Endothelial cell (in vitro differentiated cells): ENCODE measurements around the gene CATSPER4. TPM values are rescaled to one million over a fixed set of nuclear protein-coding genes. Genes with fewer than 3 reads are reported as not detected.

Experiments
- DNase-seq: peaks from one replicate; pipeline ENCODE4 v3.0.0; 2021; ENCODE audit warnings: low spot score
- H3K27ac Mint-ChIP-seq: one replicate; pipeline ENCODE4 v1.8.0; 2021; ENCODE audit warnings: mixed read lengths, inconsistent platforms; ENCODE audit not compliant: unreplicated experiment
- H3K27me3 Mint-ChIP-seq: one replicate; pipeline ENCODE4 v1.8.0; 2021; ENCODE audit warnings: mild to moderate bottlenecking, moderate library complexity, mixed read lengths, inconsistent platforms; ENCODE audit not compliant: unreplicated experiment
- H3K36me3 Mint-ChIP-seq: one replicate; pipeline ENCODE4 v1.8.0; 2021; ENCODE audit warnings: mild to moderate bottlenecking, low read depth, mixed read lengths, inconsistent platforms; ENCODE audit not compliant: unreplicated experiment
- H3K4me1 Mint-ChIP-seq: one replicate; pipeline ENCODE4 v1.8.0; 2021; ENCODE audit warnings: mild to moderate bottlenecking, mixed read lengths, inconsistent platforms; ENCODE audit not compliant: unreplicated experiment
- H3K4me3 Mint-ChIP-seq: one replicate; pipeline ENCODE4 v1.8.0; 2021; ENCODE audit warnings: mild to moderate bottlenecking, mixed read lengths, inconsistent platforms; ENCODE audit not compliant: unreplicated experiment
- H3K9me3 Mint-ChIP-seq: one replicate; pipeline ENCODE4 v1.8.0; 2021; ENCODE audit warnings: mixed read lengths, inconsistent platforms; ENCODE audit not compliant: unreplicated experiment
- total RNA-seq: library from RNA; stranded (reverse); fragmentation: NEBNext Ultra II Directional; extraction: Animal tissue kit (Norgen Biotek cat#: 25700); gene quantifications from one replicate; pipeline ENCODE4 v1.2.1, GENCODE V29; 2021; ENCODE audit not compliant: unreplicated experiment
- TF ChIP-seq, protein P1 (sequence below): fragments of 200-600 bp; sonication (generic); IDR thresholded peaks from one replicate; pipeline ENCODE4 v1.5.0; 2021; ENCODE audit warnings: antibody characterized with exemption; ENCODE audit not compliant: unreplicated experiment

The CATSPER4 gene
- total RNA-seq, 1 donor from 2014 or later: not detected

- H3K4me1 Mint-ChIP-seq: peaks cover 36% of the 10 kb centered on the region
- no peak overlapping the region for H3K27ac Mint-ChIP-seq
- TF ChIP-seq, protein P1, sequence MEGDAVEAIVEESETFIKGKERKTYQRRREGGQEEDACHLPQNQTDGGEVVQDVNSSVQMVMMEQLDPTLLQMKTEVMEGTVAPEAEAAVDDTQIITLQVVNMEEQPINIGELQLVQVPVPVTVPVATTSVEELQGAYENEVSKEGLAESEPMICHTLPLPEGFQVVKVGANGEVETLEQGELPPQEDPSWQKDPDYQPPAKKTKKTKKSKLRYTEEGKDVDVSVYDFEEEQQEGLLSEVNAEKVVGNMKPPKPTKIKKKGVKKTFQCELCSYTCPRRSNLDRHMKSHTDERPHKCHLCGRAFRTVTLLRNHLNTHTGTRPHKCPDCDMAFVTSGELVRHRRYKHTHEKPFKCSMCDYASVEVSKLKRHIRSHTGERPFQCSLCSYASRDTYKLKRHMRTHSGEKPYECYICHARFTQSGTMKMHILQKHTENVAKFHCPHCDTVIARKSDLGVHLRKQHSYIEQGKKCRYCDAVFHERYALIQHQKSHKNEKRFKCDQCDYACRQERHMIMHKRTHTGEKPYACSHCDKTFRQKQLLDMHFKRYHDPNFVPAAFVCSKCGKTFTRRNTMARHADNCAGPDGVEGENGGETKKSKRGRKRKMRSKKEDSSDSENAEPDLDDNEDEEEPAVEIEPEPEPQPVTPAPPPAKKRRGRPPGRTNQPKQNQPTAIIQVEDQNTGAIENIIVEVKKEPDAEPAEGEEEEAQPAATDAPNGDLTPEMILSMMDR: no peak
- DNase-seq: no peak
- no peaks in the 10 kb centered on the region for H3K36me3 Mint-ChIP-seq
- no peaks in the 10 kb centered on the region for H3K9me3 Mint-ChIP-seq
- no peak overlapping the region for H3K4me3 Mint-ChIP-seq
- H3K27me3 Mint-ChIP-seq: peaks cover 18% of the 10 kb centered on the region
Measured at GRCh38 chr1:26153966-26154532, 36.4 kb upstream of the CATSPER4 start.

- TF ChIP-seq, protein P1: no peak
- DNase-seq: no peak
- H3K36me3 Mint-ChIP-seq: no peaks in the 10 kb centered on the region
- peak overlapping the region; percentile 79 for H3K4me3 Mint-ChIP-seq
- H3K27me3 Mint-ChIP-seq: peaks cover 18% of the 10 kb centered on the region
- H3K27ac Mint-ChIP-seq: peak overlapping the region; percentile 70
- peaks cover 43% of the 10 kb centered on the region for H3K4me1 Mint-ChIP-seq
- no peaks in the 10 kb centered on the region for H3K9me3 Mint-ChIP-seq
Measured at GRCh38 chr1:26154750-26155149, 35.7 kb upstream of the CATSPER4 start.

DNA sequence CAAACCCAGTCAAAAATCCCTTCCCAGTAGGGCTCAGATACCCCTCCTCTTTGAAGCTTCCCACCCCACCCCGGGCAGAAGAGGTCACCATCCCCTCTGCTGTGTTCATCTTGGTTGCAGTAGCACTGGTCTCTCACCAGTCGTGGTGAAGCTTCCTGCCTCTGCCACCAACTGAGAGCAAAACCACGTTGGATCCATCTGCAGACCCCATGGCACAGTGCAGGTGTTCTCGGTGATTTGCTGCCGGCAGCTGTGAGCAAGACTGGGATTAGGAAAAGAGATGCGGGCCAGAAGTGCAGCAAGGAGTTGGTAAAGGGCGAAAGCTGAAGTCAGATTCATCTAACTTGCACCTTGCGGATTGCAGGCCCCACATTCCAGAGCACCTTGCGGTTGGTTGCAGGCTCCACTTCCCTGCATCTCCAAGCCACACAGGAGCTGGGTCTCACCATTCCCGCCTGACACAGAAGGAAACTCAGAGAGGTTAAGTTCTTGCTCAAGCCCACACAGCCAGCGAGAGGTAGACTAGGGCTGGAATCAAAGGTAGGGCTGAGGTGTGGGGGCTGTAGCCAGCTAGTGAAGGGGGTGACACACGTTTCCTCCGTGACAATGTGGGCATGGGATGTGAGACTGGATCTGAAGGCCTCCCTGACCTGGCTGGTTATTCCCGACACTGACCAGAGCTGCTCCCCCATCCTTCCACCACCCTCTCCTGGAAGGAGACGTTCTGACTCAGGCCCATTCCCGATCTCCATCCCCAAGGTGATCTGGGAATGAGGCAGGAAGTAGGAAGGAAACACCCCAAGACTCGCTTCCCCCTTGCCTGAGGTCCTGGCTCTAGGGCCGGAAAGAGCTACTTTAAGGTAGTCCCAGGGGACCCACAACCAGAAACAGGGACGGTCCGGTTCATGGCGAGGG, 34.8 kb upstream of the CATSPER4 start:
- Mint-ChIP-seq H3K4me1 (peaks cover 45% of the 10 kb centered on the region), H3K4me3 (peak overlapping the region; percentile 79), H3K36me3 (no peaks in the 10 kb centered on the region), H3K9me3 (no peaks in the 10 kb centered on the region), H3K27ac (peak overlapping the region; percentile 70), H3K27me3 (peaks cover 18% of the 10 kb centered on the region)
- DNase-seq: no peak
- TF ChIP-seq, protein P1: no peak

GRCh38 chr1:26156285-26157038, 33.9 kb upstream of the CATSPER4 start:
- TF ChIP-seq, protein P1: no peak
- H3K36me3 Mint-ChIP-seq: no peaks in the 10 kb centered on the region
- no peaks in the 10 kb centered on the region for H3K9me3 Mint-ChIP-seq
- peaks cover 18% of the 10 kb centered on the region for H3K27me3 Mint-ChIP-seq
- peak; percentile 61 for DNase-seq
- H3K27ac Mint-ChIP-seq: no peak overlapping the region
- H3K4me1 Mint-ChIP-seq: peaks cover 50% of the 10 kb centered on the region
- H3K4me3 Mint-ChIP-seq: peak overlapping the region; percentile 79
